Caki2 (cell line): ENCODE measurements around the gene RPUSD1. TPM values are rescaled to one million over a fixed set of nuclear protein-coding genes. Genes with fewer than 3 reads are reported as not detected.
A peak's percentile ranks its signal among the peaks of the same experiment; 100 is the strongest.

ENCODE experiments used
- DNase-seq: peaks from one replicate; pipeline ENCODE4 v3.0.0-alpha.2; 2015; ENCODE audit warnings: low read depth
- in situ Hi-C: cut with HindIII; loops from 2 replicates; pipeline ENCODE4 v1.10.0; 2016; ENCODE audit warnings: low sequenced_read_pairs, low pct_unique_long_range_greater_than_20kb, mixed read lengths
- total RNA-seq: library from RNA; depleted of rRNA; stranded (reverse); fragments of >200 nt; shearing (Covaris generic); gene quantifications from 2 replicates; pipeline ENCODE4 v1.2.3, GENCODE V29; 2014; ENCODE audit warnings: low replicate concordance

The RPUSD1 gene
- total RNA-seq, 1 experiment from 2014 or later, result 50.0 TPM

- in situ Hi-C loops, result no loop called here
Measured at GRCh38 chr16:802461-802860, 14.3 kb upstream of the RPUSD1 start.

GRCh38 chr16:801584-802363, 13.6 kb upstream of the RPUSD1 start:
- in situ Hi-C loops, result no loop called here
- DNase-seq, result no peak

More at GRCh38 chr16:802461-802860, 14.3 kb upstream of the RPUSD1 start:
- no peak for DNase-seq

GRCh38 chr16:800834-801511, 12.8 kb upstream of the RPUSD1 start:
- in situ Hi-C loops, result no loop called here
- no peak for DNase-seq

- in situ Hi-C loops, result no loop called here
- no peak for DNase-seq
Measured at GRCh38 chr16:799948-800833, 12.0 kb upstream of the RPUSD1 start, which contains the start of gene GNG13. GNG13 (minus strand) TSS chr16:800734; CDS start chr16:799077, 1,657 bp downstream.

- no peak for DNase-seq
- in situ Hi-C loops, result no loop called here
Measured at GRCh38 chr16:799111-799947, 11.1 kb upstream of the RPUSD1 start.

- in situ Hi-C loops, result no loop called here
Measured at GRCh38 chr16:798666-799065, 10.5 kb upstream of the RPUSD1 start.

GRCh38 chr16:797686-798085, 9.5 kb upstream of the RPUSD1 start:
- in situ Hi-C loops, result no loop called here
- no peak for DNase-seq

More at GRCh38 chr16:798666-799065, 10.5 kb upstream of the RPUSD1 start:
- DNase-seq, result no peak

GRCh38 chr16:797120-797420, 8.9 kb upstream of the RPUSD1 start:
- no peak for DNase-seq
- in situ Hi-C loops, result no loop called here

- no peak for DNase-seq
- in situ Hi-C loops, result no loop called here
Measured at GRCh38 chr16:796296-797119, 8.3 kb upstream of the RPUSD1 start.

- peak; percentile 85 for DNase-seq
- in situ Hi-C loops, result no loop called here
Measured at GRCh38 chr16:795580-796229, 7.5 kb upstream of the RPUSD1 start.

GRCh38 chr16:794853-795466, 6.8 kb upstream of the RPUSD1 start:
- in situ Hi-C loops, result no loop called here
- DNase-seq, result no peak

GRCh38 chr16:794091-794822, 6.1 kb upstream of the RPUSD1 start:
- no peak for DNase-seq
- in situ Hi-C loops, result no loop called here

GRCh38 chr16:793414-793813, 5.2 kb upstream of the RPUSD1 start:
- DNase-seq, result no peak
- in situ Hi-C loops, result no loop called here

- in situ Hi-C loops, result no loop called here
- DNase-seq, result no peak
Measured at GRCh38 chr16:792221-792995, 4.2 kb upstream of the RPUSD1 start.

- DNase-seq, result no peak
- in situ Hi-C loops, result no loop called here
Measured at GRCh38 chr16:791131-791530, 3.0 kb upstream of the RPUSD1 start.
